PFSK-1 (cell line): ENCODE data around the gene DNAH17.

Experiments used
- FOXP2 ChIP-seq: optimal IDR thresholded peaks from 2 replicates; pipeline ENCODE3; 2011; ENCODE audit warnings: borderline replicate concordance, control low read depth, inconsistent platforms; ENCODE audit not compliant: insufficient read depth; ENCODE audit errors: extremely low read length, extremely low read depth
- POLR2AphosphoS5 ChIP-seq: IDR thresholded peaks from 2 replicates; pipeline ENCODE4 v1.6.1; 2012; ENCODE audit warnings: low read depth, mild to moderate bottlenecking, control low read depth, low read length, moderate library complexity
- SIN3A ChIP-seq: IDR thresholded peaks from 2 replicates; pipeline ENCODE4 v1.6.1; 2012; ENCODE audit warnings: mild to moderate bottlenecking, low read length, moderate library complexity, borderline replicate concordance; ENCODE audit not compliant: insufficient read depth
- TAF1 ChIP-seq: IDR thresholded peaks from 2 replicates; pipeline ENCODE4 v1.6.1; 2012; ENCODE audit warnings: low read length, control low read depth, borderline replicate concordance; ENCODE audit not compliant: insufficient read depth
- TF ChIP-seq, protein P1 (sequence below), 2 experiments: IDR thresholded peaks; 2 replicates each; pipeline versions ENCODE4 v1.6.1 to v1.8.0; 2011 to 2012; ENCODE audit warnings: low read depth in 2 of 2, low read length in 2 of 2, control low read depth in 1 of 2, inconsistent platforms in 1 of 2, mild to moderate bottlenecking in 1 of 2, moderate library complexity in 1 of 2; ENCODE audit not compliant: insufficient read depth in 1 of 2

DNAH17 gene

DNA sequence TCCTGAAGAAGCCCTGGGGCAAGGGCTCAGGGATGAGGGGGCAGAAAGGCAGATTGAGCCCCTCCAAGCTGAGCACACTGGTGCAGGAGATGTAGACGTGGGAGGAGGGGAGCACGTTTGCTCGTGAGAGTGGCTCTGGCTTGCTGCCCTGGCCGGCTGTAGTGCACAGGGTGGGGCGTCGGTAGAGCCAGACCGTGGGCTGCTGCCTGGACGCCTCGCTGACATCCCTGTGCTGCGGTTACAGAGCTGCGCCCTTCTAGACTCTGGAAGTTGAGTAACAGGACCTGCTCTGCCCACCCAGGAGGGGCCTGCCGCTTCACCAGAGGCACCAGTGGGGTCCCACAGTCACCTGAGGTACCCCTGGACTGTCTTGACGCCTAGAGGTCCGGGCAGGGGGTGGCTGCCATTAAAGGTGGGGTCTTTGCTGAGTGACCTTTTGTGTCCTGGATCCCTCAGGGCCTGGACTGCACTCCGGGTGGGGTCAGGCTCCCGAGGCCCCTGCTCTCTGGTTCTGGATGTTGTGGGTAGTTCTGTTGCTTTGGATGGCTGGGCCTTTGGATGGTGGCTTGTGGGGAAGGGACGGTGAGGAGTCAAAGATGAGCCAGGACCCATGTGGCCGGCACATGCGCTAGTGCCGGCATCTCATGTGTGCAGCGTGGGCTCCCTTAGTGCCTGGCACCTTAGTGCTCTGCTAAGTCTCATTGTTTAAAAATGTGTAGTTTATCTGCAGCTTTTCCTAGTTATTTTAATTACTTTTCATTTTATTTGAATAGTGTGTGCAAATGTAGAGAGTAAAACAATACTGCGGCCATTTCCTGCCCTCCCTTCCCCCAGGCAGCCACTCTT lies 157.0 kb downstream of the DNAH17 start:
- TF ChIP-seq FOXP2 (no peak), POLR2AphosphoS5 (no peak), SIN3A (no peak), TAF1 (no peak)
- TF ChIP-seq, protein P1, sequence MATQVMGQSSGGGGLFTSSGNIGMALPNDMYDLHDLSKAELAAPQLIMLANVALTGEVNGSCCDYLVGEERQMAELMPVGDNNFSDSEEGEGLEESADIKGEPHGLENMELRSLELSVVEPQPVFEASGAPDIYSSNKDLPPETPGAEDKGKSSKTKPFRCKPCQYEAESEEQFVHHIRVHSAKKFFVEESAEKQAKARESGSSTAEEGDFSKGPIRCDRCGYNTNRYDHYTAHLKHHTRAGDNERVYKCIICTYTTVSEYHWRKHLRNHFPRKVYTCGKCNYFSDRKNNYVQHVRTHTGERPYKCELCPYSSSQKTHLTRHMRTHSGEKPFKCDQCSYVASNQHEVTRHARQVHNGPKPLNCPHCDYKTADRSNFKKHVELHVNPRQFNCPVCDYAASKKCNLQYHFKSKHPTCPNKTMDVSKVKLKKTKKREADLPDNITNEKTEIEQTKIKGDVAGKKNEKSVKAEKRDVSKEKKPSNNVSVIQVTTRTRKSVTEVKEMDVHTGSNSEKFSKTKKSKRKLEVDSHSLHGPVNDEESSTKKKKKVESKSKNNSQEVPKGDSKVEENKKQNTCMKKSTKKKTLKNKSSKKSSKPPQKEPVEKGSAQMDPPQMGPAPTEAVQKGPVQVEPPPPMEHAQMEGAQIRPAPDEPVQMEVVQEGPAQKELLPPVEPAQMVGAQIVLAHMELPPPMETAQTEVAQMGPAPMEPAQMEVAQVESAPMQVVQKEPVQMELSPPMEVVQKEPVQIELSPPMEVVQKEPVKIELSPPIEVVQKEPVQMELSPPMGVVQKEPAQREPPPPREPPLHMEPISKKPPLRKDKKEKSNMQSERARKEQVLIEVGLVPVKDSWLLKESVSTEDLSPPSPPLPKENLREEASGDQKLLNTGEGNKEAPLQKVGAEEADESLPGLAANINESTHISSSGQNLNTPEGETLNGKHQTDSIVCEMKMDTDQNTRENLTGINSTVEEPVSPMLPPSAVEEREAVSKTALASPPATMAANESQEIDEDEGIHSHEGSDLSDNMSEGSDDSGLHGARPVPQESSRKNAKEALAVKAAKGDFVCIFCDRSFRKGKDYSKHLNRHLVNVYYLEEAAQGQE (IDR thresholded peaks at IDR 0.05; ENCODE audit: insufficient read depth in 1 of 2, low read depth in 2 of 2, low read length in 2 of 2) = no peak

DNA sequence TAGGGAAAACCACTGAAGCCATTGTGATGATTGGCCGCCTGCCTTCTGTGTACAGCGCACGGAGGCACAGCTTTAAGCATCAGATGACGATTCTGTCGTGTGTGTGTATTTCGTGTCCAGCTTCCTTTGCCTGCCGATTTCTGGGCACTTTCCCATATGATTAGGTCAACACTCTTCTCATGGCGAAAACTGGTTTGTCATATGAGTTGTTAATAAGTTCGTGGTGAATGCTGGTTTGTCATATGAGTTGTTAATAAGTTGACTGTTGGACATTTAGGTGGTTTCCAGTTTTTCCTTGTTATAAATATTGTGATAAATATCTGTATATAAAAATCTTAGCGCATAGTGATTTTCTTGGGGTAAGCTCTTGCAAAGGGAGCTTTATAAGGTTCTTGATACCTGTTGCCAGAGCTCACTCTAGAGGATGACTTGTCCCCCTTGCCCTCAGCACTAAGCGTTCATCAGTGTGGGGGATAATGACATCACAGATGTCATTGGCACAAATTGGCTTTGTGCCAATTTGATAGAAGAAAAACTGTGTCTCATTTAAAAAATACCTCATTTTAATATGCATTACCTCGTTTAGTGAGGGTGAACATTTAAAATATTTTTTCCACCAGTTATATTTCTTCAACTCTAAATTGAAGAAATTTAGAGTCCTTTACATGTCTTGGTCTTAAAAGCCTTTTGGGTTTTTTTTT lies 158.7 kb downstream of the DNAH17 start:
- TF ChIP-seq POLR2AphosphoS5 (no peak), SIN3A (no peak), TAF1 (no peak), FOXP2 (no peak)
- TF ChIP-seq, protein P1 (IDR thresholded peaks at IDR 0.05; ENCODE audit: insufficient read depth in 1 of 2, low read depth in 2 of 2, low read length in 2 of 2) = no peak

- TF ChIP-seq SIN3A (no peak), TAF1 (no peak), FOXP2 (no peak), POLR2AphosphoS5 (no peak)
- TF ChIP-seq, protein P1 (IDR thresholded peaks at IDR 0.05; ENCODE audit: insufficient read depth in 1 of 2, low read depth in 2 of 2, low read length in 2 of 2) = no peak
Observed at GRCh38 chr17:78417531-78417909, 159.7 kb downstream of the DNAH17 start.

- TF ChIP-seq SIN3A = no peak
- no peak for TF ChIP-seq POLR2AphosphoS5
- TF ChIP-seq FOXP2 = no peak
- TF ChIP-seq TAF1 = no peak
- TF ChIP-seq, protein P1 (IDR thresholded peaks at IDR 0.05; ENCODE audit: insufficient read depth in 1 of 2, low read depth in 2 of 2, low read length in 2 of 2) = no peak
Observed at GRCh38 chr17:78416791-78417530, 160.2 kb downstream of the DNAH17 start.
